Nephron progenitor cell (in vitro differentiated cells): ENCODE measurements around the gene MRPS22.

Experiments used
- DNase-seq: peaks from one replicate; pipeline ENCODE4 v3.0.0; 2021
- H3K27ac Mint-ChIP-seq: 2 replicates; pipeline ENCODE4 v1.8.0; 2021; ENCODE audit warnings: mild to moderate bottlenecking, moderate library complexity, mixed read lengths
- H3K27me3 Mint-ChIP-seq: 2 replicates; pipeline ENCODE4 v1.8.0; 2021; ENCODE audit warnings: mild to moderate bottlenecking, low read depth, mixed read lengths; ENCODE audit not compliant: poor library complexity
- H3K36me3 Mint-ChIP-seq: 2 replicates; pipeline ENCODE4 v1.8.0; 2021; ENCODE audit warnings: low read depth, mixed read lengths
- H3K4me1 Mint-ChIP-seq: 2 replicates; pipeline ENCODE4 v1.8.0; 2021; ENCODE audit warnings: mixed read lengths
- H3K4me3 Mint-ChIP-seq: 2 replicates; pipeline ENCODE4 v1.8.0; 2021; ENCODE audit warnings: mild to moderate bottlenecking, moderate library complexity, mixed read lengths
- H3K9me3 Mint-ChIP-seq: 2 replicates; pipeline ENCODE4 v1.8.0; 2021; ENCODE audit warnings: mild to moderate bottlenecking, moderate library complexity, mixed read lengths
- CTCF ChIP-seq: fragments of 200-600 bp; sonication (generic); IDR thresholded peaks from 2 replicates; pipeline ENCODE4 v1.5.0; 2021; ENCODE audit warnings: antibody characterized with exemption

The MRPS22 gene

DNA sequence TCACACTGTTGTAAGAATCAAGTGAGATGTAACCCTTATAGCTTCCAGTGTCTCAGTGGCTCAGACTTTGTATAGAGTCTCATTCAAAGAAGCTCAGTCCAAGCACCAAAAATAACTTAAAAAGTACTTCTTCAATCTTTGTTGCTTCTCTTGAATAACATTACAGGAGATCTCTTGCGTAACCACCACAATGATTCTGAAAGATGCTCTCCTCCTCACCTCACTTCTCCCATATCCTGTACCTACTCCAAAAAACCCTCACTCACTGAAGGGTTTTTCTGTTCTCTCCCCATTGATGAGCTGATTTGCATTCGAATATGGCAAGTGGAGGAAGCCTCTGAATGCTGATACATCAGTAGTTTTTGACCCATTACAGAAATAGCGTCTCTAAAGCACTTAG, 39.4 kb upstream of the MRPS22 start:
- H3K27me3 Mint-ChIP-seq, result peaks cover 16% of the 10 kb centered on the region
- H3K4me1 Mint-ChIP-seq, result peaks cover 11% of the 10 kb centered on the region
- no peaks in the 10 kb centered on the region for H3K36me3 Mint-ChIP-seq
- DNase-seq, result no peak
- no peaks in the 10 kb centered on the region for H3K9me3 Mint-ChIP-seq
- H3K4me3 Mint-ChIP-seq, result no peak overlapping the region
- no peak overlapping the region for H3K27ac Mint-ChIP-seq
- no peak for TF ChIP-seq CTCF

- peaks cover 21% of the 10 kb centered on the region for H3K4me1 Mint-ChIP-seq
- no peak for TF ChIP-seq CTCF
- H3K4me3 Mint-ChIP-seq, result no peak overlapping the region
- no peaks in the 10 kb centered on the region for H3K9me3 Mint-ChIP-seq
- no peak overlapping the region for H3K27ac Mint-ChIP-seq
- no peaks in the 10 kb centered on the region for H3K36me3 Mint-ChIP-seq
- DNase-seq, result no peak
- peaks cover 10% of the 10 kb centered on the region for H3K27me3 Mint-ChIP-seq
Measured at GRCh38 chr3:139306078-139306477, 37.7 kb upstream of the MRPS22 start.

GRCh38 chr3:139307072-139307491, 36.7 kb upstream of the MRPS22 start:
- peaks cover 10% of the 10 kb centered on the region for H3K27me3 Mint-ChIP-seq
- H3K4me3 Mint-ChIP-seq, result no peak overlapping the region
- DNase-seq, result no peak
- peaks cover 21% of the 10 kb centered on the region for H3K4me1 Mint-ChIP-seq
- TF ChIP-seq CTCF, result no peak
- H3K9me3 Mint-ChIP-seq, result no peaks in the 10 kb centered on the region
- H3K27ac Mint-ChIP-seq, result no peak overlapping the region
- no peaks in the 10 kb centered on the region for H3K36me3 Mint-ChIP-seq

DNA sequence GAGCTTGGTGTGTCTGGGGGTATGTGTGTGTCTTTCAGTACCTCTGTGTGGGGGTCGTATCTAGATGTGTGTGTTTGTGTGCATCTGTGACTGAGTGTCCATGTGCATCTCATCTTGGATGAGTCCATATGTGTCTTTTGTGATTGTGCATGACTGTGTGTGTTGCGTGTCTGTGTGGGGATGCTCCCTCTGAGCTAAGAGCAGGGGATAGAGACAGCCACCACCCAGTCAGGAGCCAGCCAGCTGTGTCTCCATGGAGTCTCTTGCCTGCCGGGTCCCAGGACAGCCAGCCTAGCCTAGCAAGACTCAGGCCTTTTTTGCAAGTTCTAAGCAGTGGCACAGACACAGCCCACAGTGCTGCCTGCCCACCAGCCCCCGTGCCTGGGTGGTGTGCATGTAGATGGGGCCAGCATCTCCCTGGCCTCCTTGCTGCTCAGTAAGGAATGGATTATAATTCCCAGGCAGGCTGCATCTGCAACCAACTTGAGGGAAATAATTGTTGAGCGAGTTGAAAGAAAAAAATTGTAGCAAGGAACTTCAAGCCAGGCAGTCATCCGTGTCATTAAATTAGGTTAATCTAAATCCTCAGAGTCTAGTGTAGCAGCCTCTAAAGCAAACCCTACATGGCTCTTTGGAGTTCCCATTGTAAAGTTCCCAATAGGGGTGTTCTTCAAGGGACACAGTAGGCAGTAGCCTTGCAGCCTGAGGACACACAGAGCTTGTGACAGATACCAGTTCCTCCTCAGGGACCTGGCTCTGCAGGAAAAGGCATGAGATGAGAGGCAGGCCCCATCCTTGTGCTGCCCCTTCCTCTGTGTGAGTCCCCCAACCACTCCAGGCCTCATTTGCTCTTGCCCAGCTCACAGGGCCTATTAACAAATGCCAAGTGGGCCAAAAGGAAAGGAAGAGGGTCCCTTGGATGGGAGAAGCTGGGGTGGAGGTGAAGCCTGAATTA, 35.9 kb upstream of the MRPS22 start:
- H3K4me1 Mint-ChIP-seq, result peaks cover 21% of the 10 kb centered on the region
- H3K27me3 Mint-ChIP-seq, result peaks cover 7% of the 10 kb centered on the region
- H3K4me3 Mint-ChIP-seq, result no peak overlapping the region
- no peak for TF ChIP-seq CTCF
- H3K9me3 Mint-ChIP-seq, result no peaks in the 10 kb centered on the region
- no peak overlapping the region for H3K27ac Mint-ChIP-seq
- DNase-seq, result no peak
- no peaks in the 10 kb centered on the region for H3K36me3 Mint-ChIP-seq

DNA sequence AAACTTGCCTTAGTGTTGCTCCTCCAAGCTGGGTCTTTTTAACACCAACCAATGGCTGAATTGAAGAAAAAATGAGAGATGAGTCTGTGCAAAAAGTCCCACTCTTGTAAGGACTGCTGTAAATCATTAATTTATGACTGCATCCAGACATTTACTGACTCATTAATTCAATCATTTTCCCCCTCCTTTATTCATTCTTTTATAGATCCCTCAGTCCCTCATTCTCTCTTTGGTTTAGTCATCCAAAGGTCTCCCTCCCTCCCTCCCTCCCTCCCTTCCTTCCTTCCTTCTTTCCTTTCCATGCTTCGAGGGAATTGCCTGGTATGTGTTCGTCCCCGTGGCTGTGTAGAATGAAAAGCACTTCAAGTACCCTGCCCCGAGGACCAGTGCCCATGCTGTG, 35.3 kb upstream of the MRPS22 start:
- TF ChIP-seq CTCF, result no peak
- DNase-seq, result no peak
- peaks cover 21% of the 10 kb centered on the region for H3K4me1 Mint-ChIP-seq
- H3K27me3 Mint-ChIP-seq, result peaks cover 9% of the 10 kb centered on the region
- H3K4me3 Mint-ChIP-seq, result no peak overlapping the region
- H3K27ac Mint-ChIP-seq, result no peak overlapping the region
- no peaks in the 10 kb centered on the region for H3K36me3 Mint-ChIP-seq
- H3K9me3 Mint-ChIP-seq, result no peaks in the 10 kb centered on the region
